ENCODE results near the gene PDIA2. TPM values are rescaled to one million over a fixed set of nuclear protein-coding genes. Genes with fewer than 3 reads are reported as not detected.

The PDIA2 gene
- not detected in 2 replicates for total RNA-seq (ENCODE audit: low replicate concordance)

GRCh38 chr16:283033-283805, at the start of gene PDIA2:
Gene PDIA2, plus strand, starts transcription at chr16:283164. Its CDS starts 6 bp downstream, at chr16:283170.
- no peak for DNase-seq (ENCODE audit: low read depth)
- H3K4me3 ChIP-seq (ENCODE audit: low read depth, low read length): no peak within 1 kb of the TSS
- no peak for TF ChIP-seq CTCF (IDR thresholded peaks at IDR 0.05; ENCODE audit: insufficient read depth, low read length)

- DNase-seq (ENCODE audit: low read depth): peak; percentile 80
- TF ChIP-seq CTCF (IDR thresholded peaks at IDR 0.05; ENCODE audit: insufficient read depth, low read length): peak; percentile 53
- H3K4me3 ChIP-seq (ENCODE audit: low read depth, low read length): peak within 1 kb of the TSS; percentile 95
Observed at GRCh38 chr16:234468-235305, 48.3 kb upstream of the PDIA2 start, which contains the start of gene FAM234A. Gene FAM234A, plus strand, starts transcription at chr16:234821. Its CDS starts 19,593 bp downstream, at chr16:254414.

- no peak for DNase-seq (ENCODE audit: low read depth)
- no peak overlapping the region for H3K4me3 ChIP-seq (ENCODE audit: low read depth, low read length)
- TF ChIP-seq CTCF (IDR thresholded peaks at IDR 0.05; ENCODE audit: insufficient read depth, low read length): no peak
Observed at GRCh38 chr16:239948-240277, 43.1 kb upstream of the PDIA2 start.

- DNase-seq (ENCODE audit: low read depth): no peak
- TF ChIP-seq CTCF (IDR thresholded peaks at IDR 0.05; ENCODE audit: insufficient read depth, low read length): no peak
- H3K4me3 ChIP-seq (ENCODE audit: low read depth, low read length): no peak overlapping the region
Observed at GRCh38 chr16:240559-240958, 42.4 kb upstream of the PDIA2 start.

GRCh38 chr16:242281-242680, 40.7 kb upstream of the PDIA2 start:
- no peak overlapping the region for H3K4me3 ChIP-seq (ENCODE audit: low read depth, low read length)
- TF ChIP-seq CTCF (IDR thresholded peaks at IDR 0.05; ENCODE audit: insufficient read depth, low read length): no peak
- no peak for DNase-seq (ENCODE audit: low read depth)

GRCh38 chr16:243348-243747, 39.6 kb upstream of the PDIA2 start:
- TF ChIP-seq CTCF (IDR thresholded peaks at IDR 0.05; ENCODE audit: insufficient read depth, low read length): no peak
- H3K4me3 ChIP-seq (ENCODE audit: low read depth, low read length): no peak overlapping the region
- DNase-seq (ENCODE audit: low read depth): no peak
